PFSK-1 (cell line): ENCODE measurements around the gene DGUOK.

Experiments used
- FOXP2 ChIP-seq: optimal IDR thresholded peaks from 2 replicates; pipeline ENCODE3; 2011; ENCODE audit warnings: borderline replicate concordance, control low read depth, inconsistent platforms; ENCODE audit not compliant: insufficient read depth; ENCODE audit errors: extremely low read length, extremely low read depth
- POLR2AphosphoS5 ChIP-seq: IDR thresholded peaks from 2 replicates; pipeline ENCODE4 v1.6.1; 2012; ENCODE audit warnings: low read depth, mild to moderate bottlenecking, control low read depth, low read length, moderate library complexity
- REST ChIP-seq, 2 experiments: IDR thresholded peaks; 2 replicates each; pipeline versions ENCODE4 v1.6.1 to v1.8.0; 2011 to 2012; ENCODE audit warnings: low read depth in 2 of 2, low read length in 2 of 2, control low read depth in 1 of 2, inconsistent platforms in 1 of 2, mild to moderate bottlenecking in 1 of 2, moderate library complexity in 1 of 2; ENCODE audit not compliant: insufficient read depth in 1 of 2
- SIN3A ChIP-seq: IDR thresholded peaks from 2 replicates; pipeline ENCODE4 v1.6.1; 2012; ENCODE audit warnings: mild to moderate bottlenecking, low read length, moderate library complexity, borderline replicate concordance; ENCODE audit not compliant: insufficient read depth
- TAF1 ChIP-seq: IDR thresholded peaks from 2 replicates; pipeline ENCODE4 v1.6.1; 2012; ENCODE audit warnings: low read length, control low read depth, borderline replicate concordance; ENCODE audit not compliant: insufficient read depth

The DGUOK gene

DNA sequence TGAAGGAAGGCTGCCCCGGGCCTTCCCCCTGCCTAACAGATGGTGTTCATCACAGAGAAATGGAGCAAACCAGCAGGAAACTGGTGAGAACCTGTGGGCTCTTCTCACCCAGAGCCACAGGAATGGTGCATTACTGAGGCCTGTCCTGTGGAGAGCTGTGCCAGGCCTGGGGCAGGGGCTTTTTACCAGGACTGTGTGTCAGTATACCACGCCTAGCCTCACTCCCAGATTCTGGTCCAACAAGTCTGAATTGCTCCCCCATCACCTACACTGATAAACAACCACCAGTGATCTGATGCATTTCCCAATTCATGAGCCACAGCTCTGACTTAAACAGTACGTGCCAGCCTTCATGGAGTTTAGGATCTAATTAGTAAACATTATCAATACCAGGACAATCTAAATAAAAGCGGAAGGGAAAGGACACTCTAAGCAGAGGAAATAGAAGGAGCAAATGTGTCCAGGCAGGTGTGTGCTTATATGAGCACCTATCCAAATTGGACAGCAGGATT lies 8.9 kb upstream of the DGUOK start:
- TF ChIP-seq TAF1 (no peak), POLR2AphosphoS5 (no peak), REST (IDR thresholded peaks at IDR 0.05; ENCODE audit: insufficient read depth in 1 of 2, low read depth in 2 of 2, low read length in 2 of 2) (no peak), FOXP2 (no peak), SIN3A (no peak)

DNA sequence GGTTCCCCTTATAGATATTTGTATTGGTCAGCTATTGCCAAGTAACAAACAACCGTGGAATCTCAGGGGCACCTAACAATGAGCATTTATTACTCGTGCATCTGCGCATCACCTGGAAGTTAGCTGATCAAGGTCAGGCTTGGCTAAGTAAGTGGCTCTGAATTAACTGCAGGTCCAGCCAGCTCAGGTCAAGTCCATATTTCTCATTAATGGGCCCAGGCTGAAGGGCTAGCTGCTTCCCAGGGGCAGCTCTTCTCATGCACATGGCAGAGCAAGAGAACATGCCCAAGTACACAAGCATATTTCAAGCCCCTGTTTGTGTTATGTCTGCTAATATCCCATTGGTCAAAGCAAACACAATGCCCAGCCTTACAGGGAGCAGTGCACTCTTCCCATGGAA lies 7.8 kb upstream of the DGUOK start:
- TF ChIP-seq FOXP2 (no peak), TAF1 (no peak), POLR2AphosphoS5 (no peak), REST (IDR thresholded peaks at IDR 0.05; ENCODE audit: insufficient read depth in 1 of 2, low read depth in 2 of 2, low read length in 2 of 2) (no peak), SIN3A (no peak)

DNA sequence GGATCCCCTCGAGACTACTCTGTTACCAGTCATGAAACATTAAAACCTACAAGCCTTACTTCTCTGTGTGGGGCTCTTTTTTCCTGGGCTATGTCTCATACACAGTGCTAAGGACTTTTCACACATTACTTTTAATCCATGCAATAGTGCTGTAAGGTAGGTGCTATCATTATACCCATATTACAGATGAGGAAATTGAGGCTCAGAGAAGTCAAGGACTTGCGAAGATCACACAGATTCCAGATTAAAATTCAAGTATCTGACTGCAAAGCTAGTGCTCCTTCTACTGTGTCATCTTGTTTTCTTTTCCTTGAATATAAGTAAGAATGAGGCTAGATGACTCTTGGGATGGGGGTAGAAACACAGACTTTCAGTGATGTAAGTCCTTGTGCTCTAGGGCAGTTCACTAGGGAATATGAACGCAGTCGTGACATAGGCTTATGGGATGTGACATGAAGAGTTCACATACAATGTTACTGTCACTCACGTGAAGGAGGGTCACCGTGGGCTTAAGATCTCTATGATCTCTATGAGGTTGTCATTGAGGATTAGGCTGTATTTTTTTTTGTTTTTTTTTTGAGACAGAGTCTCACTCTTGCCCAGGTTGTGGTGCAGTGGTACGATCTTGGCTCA lies 7.0 kb upstream of the DGUOK start:
- no peak for TF ChIP-seq REST (IDR thresholded peaks at IDR 0.05; ENCODE audit: insufficient read depth in 1 of 2, low read depth in 2 of 2, low read length in 2 of 2)
- no peak for TF ChIP-seq POLR2AphosphoS5

DNA sequence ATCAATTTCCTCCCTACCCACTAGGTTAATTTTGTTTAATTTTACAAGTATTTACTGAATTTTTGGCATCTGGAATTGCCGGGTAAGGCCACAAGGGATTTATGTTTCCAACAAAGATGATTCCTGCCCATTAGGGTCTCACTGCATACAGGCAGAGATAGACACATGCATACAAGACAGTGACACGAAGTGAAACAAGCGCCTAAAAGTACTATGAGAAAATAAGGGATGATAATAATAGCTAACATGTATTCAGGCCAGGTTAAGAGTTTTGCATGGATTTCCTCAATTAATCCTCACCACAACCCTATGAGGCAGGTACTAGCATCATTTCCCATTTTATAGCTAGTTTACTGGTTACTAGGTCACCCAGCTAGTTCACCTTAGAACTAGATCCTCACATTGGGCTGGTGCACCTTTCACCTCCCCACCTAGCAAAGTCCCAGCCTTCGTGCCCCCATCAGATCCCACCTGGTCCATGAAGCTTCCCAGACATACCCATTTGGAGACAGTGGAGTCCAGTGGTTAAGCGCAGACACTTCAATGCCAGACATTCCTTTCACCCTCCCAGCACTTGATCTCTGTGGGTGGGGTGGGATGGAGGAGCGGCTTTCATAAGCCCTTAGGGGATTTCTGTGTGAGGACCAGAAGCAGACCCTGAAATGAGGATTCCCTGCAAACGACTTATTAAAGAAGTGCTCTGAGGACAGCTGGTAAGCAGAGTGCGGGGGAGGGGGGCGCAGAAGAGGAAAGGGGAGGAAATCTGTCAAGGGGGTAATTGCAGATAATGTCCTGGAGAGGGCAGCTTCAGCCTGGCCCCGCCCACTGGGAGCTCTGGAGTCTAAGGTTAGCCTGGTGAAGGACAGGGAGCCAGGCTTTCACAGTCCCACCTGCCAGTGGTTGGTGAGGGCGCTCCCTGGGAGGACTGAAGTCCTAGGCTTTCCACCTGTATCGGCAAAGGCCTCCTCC lies 5.8 kb upstream of the DGUOK start:
- no peak for TF ChIP-seq TAF1
- no peak for TF ChIP-seq FOXP2
- no peak for TF ChIP-seq REST (IDR thresholded peaks at IDR 0.05; ENCODE audit: insufficient read depth in 1 of 2, low read depth in 2 of 2, low read length in 2 of 2)
- TF ChIP-seq POLR2AphosphoS5, result no peak
- no peak for TF ChIP-seq SIN3A
